Stomach (tissue), 4 donors: ENCODE measurements around the gene DCN.

Experiments used
- POLR2A ChIP-seq, 4 donors: fragments of 450-650 bp; IDR thresholded peaks; one replicate each; pipeline ENCODE4 v1.6.1; 2016; ENCODE audit warnings: antibody characterized with exemption in 4 of 4, control low read depth in 2 of 4, mild to moderate bottlenecking in 1 of 4, moderate library complexity in 1 of 4
- POLR2AphosphoS5 ChIP-seq, 3 donors: sonication (generic); formaldehyde crosslinking; IDR thresholded peaks; one replicate each; pipeline ENCODE4 v1.6.1; 2016; ENCODE audit warnings: antibody characterized with exemption in 3 of 3

DNA sequence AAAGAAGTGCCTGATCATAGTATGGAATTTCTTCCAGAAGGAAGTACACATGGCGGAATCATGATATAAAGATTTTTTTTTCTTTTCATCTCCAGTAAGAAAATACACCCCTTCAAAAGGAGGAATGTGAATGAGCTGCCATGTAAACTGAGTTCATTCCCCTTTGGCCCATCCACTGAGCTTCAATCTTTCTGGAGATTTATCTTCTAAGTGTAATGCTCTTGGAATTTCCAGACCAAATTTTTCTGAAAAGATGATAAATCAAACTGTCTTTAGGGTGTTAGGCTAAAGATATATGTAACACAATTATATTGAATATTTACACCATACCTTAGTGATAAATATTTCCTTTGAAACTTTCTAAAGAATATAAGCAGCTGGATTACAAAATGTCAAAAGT, 5.2 kb downstream of the DCN start:
- no peak for TF ChIP-seq POLR2AphosphoS5 (IDR thresholded peaks at IDR 0.05)
- TF ChIP-seq POLR2A (IDR thresholded peaks at IDR 0.05), result no peak
